Measurements from ENCODE around the gene RPL37. TPM values are rescaled to one million over a fixed set of nuclear protein-coding genes. Genes with fewer than 3 reads are reported as not detected.
"Not testable (repeated sequence)": the region's sequence is repeated elsewhere in the genome, so short reads cannot be mapped to it uniquely, and the experiment has no call there.

The RPL37 gene
- total RNA-seq (1,000 to 10,000 TPM in 1 of 2 donors, 100 to 1,000 TPM in 1; 480 to 1,376 TPM), polyA plus RNA-seq (ENCODE audit: insufficient read length in 2 of 2) (1,000 to 10,000 TPM; 1,005 to 1,065 TPM)
- long read RNA-seq, donor 1, full-length matches to known transcripts, result 393 of 697 reads
- long read RNA-seq, donor 1, partial matches to known transcripts, result 296 of 697 reads
- long read RNA-seq, donor 1, other reads (novel, unspliced or antisense), result 8 of 697 reads
- long read RNA-seq, donor 2, full-length matches to known transcripts, result 139 of 210 reads
- long read RNA-seq, donor 2, partial matches to known transcripts, result 65 of 210 reads
- long read RNA-seq, donor 2, other reads (novel, unspliced or antisense), result 6 of 210 reads
- long read RNA-seq, donor 3, full-length matches to known transcripts, result 228 of 356 reads
- long read RNA-seq, donor 3, partial matches to known transcripts, result 120 of 356 reads
- long read RNA-seq, donor 3, other reads (novel, unspliced or antisense), result 8 of 356 reads
- long read RNA-seq, donor 4, full-length matches to known transcripts, result 2,091 of 2,958 reads
- long read RNA-seq, donor 4, partial matches to known transcripts, result 843 of 2,958 reads
- long read RNA-seq, donor 4, other reads (novel, unspliced or antisense), result 24 of 2,958 reads

DNA sequence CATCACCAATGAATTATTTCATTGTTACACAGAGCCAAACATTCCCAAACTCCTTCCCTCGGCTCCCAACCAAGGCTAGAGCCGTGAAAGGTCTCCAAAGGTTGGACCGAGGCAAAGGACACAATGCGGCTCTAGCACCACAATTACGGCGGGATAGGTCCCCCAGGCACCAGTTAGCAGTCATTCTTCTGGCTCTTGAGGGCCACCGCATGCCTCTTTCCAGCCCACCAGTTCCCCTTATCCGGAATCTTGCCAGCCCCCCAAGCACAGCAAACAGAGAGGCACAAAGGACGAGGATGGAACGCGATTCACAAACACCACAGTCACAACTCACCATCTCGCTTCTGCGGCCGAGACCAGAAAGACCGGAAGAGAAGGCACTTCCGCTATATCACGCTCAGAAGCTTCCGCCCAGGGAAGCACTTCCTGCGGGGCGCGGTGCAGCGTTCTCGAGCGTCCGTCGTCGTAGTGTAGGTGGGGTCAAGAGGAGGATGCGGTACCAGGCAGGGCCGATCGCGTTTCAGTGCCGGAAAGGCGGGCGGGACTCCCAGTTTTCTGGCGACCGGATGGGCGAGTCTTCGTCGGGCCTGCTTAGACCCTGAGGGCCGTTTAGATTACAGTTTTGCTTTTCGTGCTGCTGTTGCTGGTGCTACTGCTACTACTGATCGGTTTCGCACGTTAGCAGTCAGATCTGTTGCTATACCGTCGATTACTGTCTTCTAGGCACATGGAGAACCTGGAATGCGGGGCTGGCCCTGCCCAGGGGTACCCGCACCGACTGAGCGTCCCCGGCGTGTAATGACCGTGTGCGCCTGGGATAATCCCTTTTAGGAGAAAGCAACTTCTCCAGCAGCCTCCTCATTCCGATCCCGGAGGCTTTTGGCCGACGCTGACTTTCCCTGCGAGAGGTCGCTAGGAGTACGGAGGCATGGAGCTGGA, at the start of gene RPL37:
TSS of gene RPL37 (minus strand) at position 374 of the 939 bp plus-strand sequence. CDS start at position 337, 37 bp downstream.
- Histone ChIP-seq H3K36me3 (ENCODE audit: control insufficient read depth, insufficient read depth, low read length) (peaks cover 15% of the 10 kb centered on the region), H3K4me1 (ENCODE audit: control insufficient read depth, insufficient read depth, low read length) (peaks cover 13% of the 10 kb centered on the region), H3K4me3 (ENCODE audit: low read depth, low read length) (peak within 1 kb of the TSS; percentile 88), H3K9me3 (ENCODE audit: control insufficient read depth, insufficient read depth, low read length) (no peaks in the 10 kb centered on the region), H3K27ac (ENCODE audit: low read depth, low read length) (peak within 1 kb of the TSS; percentile 99), H3K27me3 (ENCODE audit: control insufficient read depth, insufficient read depth, low read length) (no peaks in the 10 kb centered on the region)
- WGBS (ENCODE audit: insufficient coverage), result under 1% methylated on average over 51 of the region's 61 CpGs
- DNase-seq (ENCODE audit: low read depth in 4 of 6, low spot score in 6 of 6), result peak; percentile 85 to 99 (median 92)

GRCh38 chr5:40883051-40883450, 48.0 kb upstream of the RPL37 start:
- H3K9me3 ChIP-seq (ENCODE audit: control insufficient read depth, insufficient read depth, low read length), result not testable (repeated sequence)
- no CpG with 5 or more reads among the region's 1 CpG for WGBS (ENCODE audit: insufficient coverage)

GRCh38 chr5:40882291-40882690, 47.3 kb upstream of the RPL37 start:
- Histone ChIP-seq H3K4me1 (ENCODE audit: control insufficient read depth, insufficient read depth, low read length) (no peaks in the 10 kb centered on the region), H3K9me3 (ENCODE audit: control insufficient read depth, insufficient read depth, low read length) (no peaks in the 10 kb centered on the region), H3K27me3 (ENCODE audit: control insufficient read depth, insufficient read depth, low read length) (no peaks in the 10 kb centered on the region), H3K4me3 (ENCODE audit: low read depth, low read length) (no peak overlapping the region), H3K27ac (ENCODE audit: low read depth, low read length) (no peak overlapping the region), H3K36me3 (ENCODE audit: control insufficient read depth, insufficient read depth, low read length) (no peaks in the 10 kb centered on the region)
- no peak for DNase-seq (ENCODE audit: low read depth in 4 of 6, low spot score in 6 of 6)
- 92% methylated on average over 4 of the region's 4 CpGs for WGBS (ENCODE audit: insufficient coverage)

More at GRCh38 chr5:40883051-40883450, 48.0 kb upstream of the RPL37 start:
- H3K27ac ChIP-seq (ENCODE audit: low read depth, low read length); H3K4me3 ChIP-seq (ENCODE audit: low read depth, low read length); DNase-seq (ENCODE audit: low read depth in 4 of 6, low spot score in 6 of 6); H3K27me3 ChIP-seq (ENCODE audit: control insufficient read depth, insufficient read depth, low read length); H3K36me3 ChIP-seq (ENCODE audit: control insufficient read depth, insufficient read depth, low read length); H3K4me1 ChIP-seq (ENCODE audit: control insufficient read depth, insufficient read depth, low read length): not testable (repeated sequence)

DNA sequence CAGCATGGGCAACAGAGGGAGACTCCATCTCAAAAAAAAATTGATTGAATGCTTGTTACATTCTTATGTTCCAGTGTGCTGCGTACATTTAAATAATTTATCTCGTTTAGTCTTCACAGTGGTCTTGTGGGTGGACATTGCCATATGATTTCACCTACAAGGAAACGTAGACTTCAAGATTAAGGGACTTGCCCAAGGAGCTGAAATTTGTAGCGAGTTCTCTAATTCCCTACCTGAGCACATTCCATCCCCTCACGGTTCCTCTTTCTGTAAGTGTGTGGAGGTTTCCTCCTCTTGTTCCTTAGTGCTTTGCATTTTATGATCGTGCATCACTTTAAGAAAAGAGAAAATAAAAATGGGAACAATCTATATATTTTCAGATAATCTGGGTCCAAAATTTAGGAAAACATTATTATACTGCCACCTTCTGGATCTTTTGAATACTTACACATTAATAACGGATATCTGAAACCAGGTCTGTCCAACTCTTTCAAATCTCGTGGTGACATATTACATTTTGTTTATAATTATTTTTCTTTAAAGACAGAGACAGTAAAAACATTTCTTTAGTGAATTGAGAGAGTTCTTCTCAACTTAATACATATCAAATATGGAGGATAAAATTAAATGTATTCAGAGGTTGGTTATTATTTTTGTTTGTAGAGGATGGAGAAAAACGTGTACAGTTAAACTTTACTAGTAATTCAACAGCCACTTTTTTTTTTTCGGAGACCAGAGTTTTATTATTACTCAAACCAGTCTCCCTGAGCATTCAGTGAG, 44.3 kb upstream of the RPL37 start:
- no peak overlapping the region for H3K27ac ChIP-seq (ENCODE audit: low read depth, low read length)
- DNase-seq (ENCODE audit: low read depth in 4 of 6, low spot score in 6 of 6), result peak in 3 of 6 donors; percentile 12 to 68 (median 30)
- no peaks in the 10 kb centered on the region for H3K27me3 ChIP-seq (ENCODE audit: control insufficient read depth, insufficient read depth, low read length)
- no peaks in the 10 kb centered on the region for H3K36me3 ChIP-seq (ENCODE audit: control insufficient read depth, insufficient read depth, low read length)
- H3K4me1 ChIP-seq (ENCODE audit: control insufficient read depth, insufficient read depth, low read length), result no peaks in the 10 kb centered on the region
- H3K9me3 ChIP-seq (ENCODE audit: control insufficient read depth, insufficient read depth, low read length), result no peaks in the 10 kb centered on the region
- WGBS (ENCODE audit: insufficient coverage), result no CpG with 5 or more reads among the region's 10 CpGs
- H3K4me3 ChIP-seq (ENCODE audit: low read depth, low read length), result no peak overlapping the region

DNA sequence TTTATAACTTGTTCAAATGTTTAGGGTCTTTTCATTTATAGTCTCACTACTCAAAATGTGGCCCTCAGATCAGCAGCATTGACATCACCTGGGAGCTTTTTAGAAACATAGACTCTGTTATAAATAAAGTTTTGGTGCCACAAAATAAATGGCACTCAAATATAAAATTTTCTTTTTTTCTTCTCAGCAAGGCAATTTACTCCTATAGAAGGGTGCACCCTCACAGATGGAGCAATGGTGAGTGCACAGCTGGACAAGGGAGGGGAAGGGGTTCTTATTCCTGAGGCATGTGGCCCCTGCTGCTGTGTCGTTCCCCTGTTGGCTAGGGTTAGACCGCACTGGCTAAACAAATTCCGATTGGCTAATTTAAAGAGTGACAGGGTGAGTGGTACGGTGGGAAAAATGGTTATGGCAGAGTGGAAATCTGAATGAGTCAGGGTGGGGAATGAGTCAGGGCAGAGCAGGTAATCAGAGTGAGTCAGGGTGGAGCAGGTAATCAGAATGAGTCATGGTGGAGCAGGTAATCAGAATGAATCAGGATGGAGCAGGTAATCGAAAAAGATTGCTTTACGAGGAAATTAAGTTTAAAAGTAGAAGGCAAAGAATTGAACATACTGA, 42.5 kb upstream of the RPL37 start:
- 81% methylated on average over 4 of the region's 6 CpGs for WGBS (ENCODE audit: insufficient coverage)
- no peak overlapping the region for H3K27ac ChIP-seq (ENCODE audit: low read depth, low read length)
- DNase-seq (ENCODE audit: low read depth in 4 of 6, low spot score in 6 of 6), result no peak
- H3K36me3 ChIP-seq (ENCODE audit: control insufficient read depth, insufficient read depth, low read length), result no peaks in the 10 kb centered on the region
- no peaks in the 10 kb centered on the region for H3K4me1 ChIP-seq (ENCODE audit: control insufficient read depth, insufficient read depth, low read length)
- H3K27me3 ChIP-seq (ENCODE audit: control insufficient read depth, insufficient read depth, low read length), result no peaks in the 10 kb centered on the region
- H3K9me3 ChIP-seq (ENCODE audit: control insufficient read depth, insufficient read depth, low read length), result no peaks in the 10 kb centered on the region
- no peak overlapping the region for H3K4me3 ChIP-seq (ENCODE audit: low read depth, low read length)

GRCh38 chr5:40875958-40876357, 40.9 kb upstream of the RPL37 start:
- Histone ChIP-seq H3K27me3 (ENCODE audit: control insufficient read depth, insufficient read depth, low read length) (no peaks in the 10 kb centered on the region), H3K27ac (ENCODE audit: low read depth, low read length) (no peak overlapping the region), H3K36me3 (ENCODE audit: control insufficient read depth, insufficient read depth, low read length) (no peaks in the 10 kb centered on the region), H3K4me3 (ENCODE audit: low read depth, low read length) (no peak overlapping the region), H3K9me3 (ENCODE audit: control insufficient read depth, insufficient read depth, low read length) (no peaks in the 10 kb centered on the region), H3K4me1 (ENCODE audit: control insufficient read depth, insufficient read depth, low read length) (no peaks in the 10 kb centered on the region)
- WGBS (ENCODE audit: insufficient coverage), result 100% methylated on average over 1 of the region's 3 CpGs
- no peak for DNase-seq (ENCODE audit: low read depth in 4 of 6, low spot score in 6 of 6)

- Histone ChIP-seq H3K27ac (ENCODE audit: low read depth, low read length) (no peak overlapping the region), H3K9me3 (ENCODE audit: control insufficient read depth, insufficient read depth, low read length) (no peaks in the 10 kb centered on the region), H3K36me3 (ENCODE audit: control insufficient read depth, insufficient read depth, low read length) (no peaks in the 10 kb centered on the region), H3K27me3 (ENCODE audit: control insufficient read depth, insufficient read depth, low read length) (no peaks in the 10 kb centered on the region), H3K4me3 (ENCODE audit: low read depth, low read length) (no peak overlapping the region), H3K4me1 (ENCODE audit: control insufficient read depth, insufficient read depth, low read length) (no peaks in the 10 kb centered on the region)
- 92% methylated on average over 3 of the region's 3 CpGs for WGBS (ENCODE audit: insufficient coverage)
- no peak for DNase-seq (ENCODE audit: low read depth in 4 of 6, low spot score in 6 of 6)
Measured at GRCh38 chr5:40873286-40873880, 38.4 kb upstream of the RPL37 start.

GRCh38 chr5:40872253-40872652, 37.2 kb upstream of the RPL37 start:
- not testable (repeated sequence) for H3K4me3 ChIP-seq (ENCODE audit: low read depth, low read length); DNase-seq (ENCODE audit: low read depth in 4 of 6, low spot score in 6 of 6); H3K9me3 ChIP-seq (ENCODE audit: control insufficient read depth, insufficient read depth, low read length); H3K4me1 ChIP-seq (ENCODE audit: control insufficient read depth, insufficient read depth, low read length); H3K36me3 ChIP-seq (ENCODE audit: control insufficient read depth, insufficient read depth, low read length); H3K27me3 ChIP-seq (ENCODE audit: control insufficient read depth, insufficient read depth, low read length); H3K27ac ChIP-seq (ENCODE audit: low read depth, low read length)
- 83% methylated on average over 3 of the region's 8 CpGs for WGBS (ENCODE audit: insufficient coverage)
